Loucy (cell line): ENCODE data around the gene C1QTNF9B.

Experiments used
- CTCF ChIP-seq: fragments of 200-600 bp; sonication (generic); conservative IDR thresholded peaks from 2 replicates; pipeline ENCODE4 v1.5.1; 2014; ENCODE audit warnings: mild to moderate bottlenecking, antibody characterized with exemption, low read length
- EZH2phosphoT487 ChIP-seq: fragments of 200-600 bp; IDR thresholded peaks from 2 replicates; pipeline ENCODE4 v1.6.1; 2018; ENCODE audit warnings: antibody characterized with exemption, mild to moderate bottlenecking, moderate library complexity, borderline replicate concordance

GRCh38 chr13:23848019-23848418 lies 49.3 kb downstream of the C1QTNF9B start:
- no peak for TF ChIP-seq CTCF
- TF ChIP-seq EZH2phosphoT487: no peak
